ENCODE measurements around the gene SGO1. TPM values are rescaled to one million over a fixed set of nuclear protein-coding genes. Genes with fewer than 3 reads are reported as not detected.

Gene SGO1
- total and polyA plus RNA-seq, 9 donors = 4.2 to 8.1 (median 5.6) TPM

GRCh38 chr3:20141316-20141715, 44.7 kb downstream of the SGO1 start:
- DNase-seq = peak; percentile 93
- no peaks in the 10 kb centered on the region for H3K27me3 ChIP-seq (ENCODE audit: control insufficient read depth, insufficient read depth, low read length)
- H3K4me3 ChIP-seq (ENCODE audit: low read length) = no peak overlapping the region
- H3K4me1 ChIP-seq (ENCODE audit: control insufficient read depth, insufficient read depth, low read length) = peaks cover 17% of the 10 kb centered on the region
- peaks cover 3% of the 10 kb centered on the region for H3K36me3 ChIP-seq (ENCODE audit: control insufficient read depth, insufficient read depth, low read length)
- H3K27ac ChIP-seq (ENCODE audit: low read length) = peak overlapping the region; percentile 93
- no CpG with 5 or more reads among the region's 2 CpGs for WGBS (ENCODE audit: insufficient coverage)
- H3K9me3 ChIP-seq (replicated peaks; ENCODE audit: control insufficient read depth, low read depth, low read length) = no peaks in the 10 kb centered on the region

- DNase-seq = no peak
- H3K27ac ChIP-seq (ENCODE audit: low read length) = peak overlapping the region; percentile 93
- WGBS (ENCODE audit: insufficient coverage) = 48% methylated on average over 2 of the region's 2 CpGs
- H3K36me3 ChIP-seq (ENCODE audit: control insufficient read depth, insufficient read depth, low read length) = peaks cover 3% of the 10 kb centered on the region
- H3K9me3 ChIP-seq (replicated peaks; ENCODE audit: control insufficient read depth, low read depth, low read length) = no peaks in the 10 kb centered on the region
- H3K4me3 ChIP-seq (ENCODE audit: low read length) = no peak overlapping the region
- no peaks in the 10 kb centered on the region for H3K27me3 ChIP-seq (ENCODE audit: control insufficient read depth, insufficient read depth, low read length)
- H3K4me1 ChIP-seq (ENCODE audit: control insufficient read depth, insufficient read depth, low read length) = peaks cover 17% of the 10 kb centered on the region
These were observed 45.1 kb downstream of the SGO1 start for GRCh38 chr3:20140881-20141280.

- WGBS (ENCODE audit: insufficient coverage) = 56% methylated on average over 4 of the region's 4 CpGs
- H3K4me1 ChIP-seq (ENCODE audit: control insufficient read depth, insufficient read depth, low read length) = peaks cover 13% of the 10 kb centered on the region
- no peak overlapping the region for H3K4me3 ChIP-seq (ENCODE audit: low read length)
- no peak for DNase-seq
- H3K36me3 ChIP-seq (ENCODE audit: control insufficient read depth, insufficient read depth, low read length) = peaks cover 3% of the 10 kb centered on the region
- no peaks in the 10 kb centered on the region for H3K27me3 ChIP-seq (ENCODE audit: control insufficient read depth, insufficient read depth, low read length)
- H3K27ac ChIP-seq (ENCODE audit: low read length) = no peak overlapping the region
- H3K9me3 ChIP-seq (replicated peaks; ENCODE audit: control insufficient read depth, low read depth, low read length) = no peaks in the 10 kb centered on the region
These were observed 48.4 kb downstream of the SGO1 start for GRCh38 chr3:20137647-20138046.

GRCh38 chr3:20136231-20136630, 49.8 kb downstream of the SGO1 start:
- no peak overlapping the region for H3K27ac ChIP-seq (ENCODE audit: low read length)
- WGBS (ENCODE audit: insufficient coverage) = no CpG with 5 or more reads among the region's 1 CpG
- H3K27me3 ChIP-seq (ENCODE audit: control insufficient read depth, insufficient read depth, low read length) = no peaks in the 10 kb centered on the region
- H3K36me3 ChIP-seq (ENCODE audit: control insufficient read depth, insufficient read depth, low read length) = peaks cover 3% of the 10 kb centered on the region
- H3K9me3 ChIP-seq (replicated peaks; ENCODE audit: control insufficient read depth, low read depth, low read length) = no peaks in the 10 kb centered on the region
- peaks cover 2% of the 10 kb centered on the region for H3K4me1 ChIP-seq (ENCODE audit: control insufficient read depth, insufficient read depth, low read length)
- DNase-seq = no peak
- H3K4me3 ChIP-seq (ENCODE audit: low read length) = no peak overlapping the region

DNA sequence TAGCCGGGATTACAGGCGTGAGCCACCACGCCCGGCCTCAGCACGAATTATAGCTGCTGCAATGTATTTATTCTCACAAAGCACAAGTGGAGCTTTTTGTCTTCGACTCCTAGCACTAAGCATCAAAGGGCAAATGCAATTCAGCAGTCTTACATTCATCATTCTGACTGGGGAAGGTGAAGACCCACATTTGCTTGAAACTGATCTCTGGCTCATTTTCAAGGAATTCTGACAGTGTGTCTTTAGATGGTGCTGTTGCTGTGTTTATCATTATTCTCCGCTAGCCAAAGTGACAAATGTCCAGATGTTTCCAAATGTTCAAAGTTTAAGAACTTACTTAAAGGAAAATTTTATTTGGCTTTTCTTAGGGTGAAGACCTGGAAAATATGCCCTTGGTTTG, 55.9 kb downstream of the SGO1 start:
- WGBS (ENCODE audit: insufficient coverage) = 100% methylated on average over 2 of the region's 7 CpGs
- no peaks in the 10 kb centered on the region for H3K27me3 ChIP-seq (ENCODE audit: control insufficient read depth, insufficient read depth, low read length)
- H3K4me3 ChIP-seq (ENCODE audit: low read length) = no peak overlapping the region
- H3K9me3 ChIP-seq (replicated peaks; ENCODE audit: control insufficient read depth, low read depth, low read length) = no peaks in the 10 kb centered on the region
- H3K4me1 ChIP-seq (ENCODE audit: control insufficient read depth, insufficient read depth, low read length) = no peaks in the 10 kb centered on the region
- DNase-seq = peak; percentile 72
- no peak overlapping the region for H3K27ac ChIP-seq (ENCODE audit: low read length)
- peaks cover 10% of the 10 kb centered on the region for H3K36me3 ChIP-seq (ENCODE audit: control insufficient read depth, insufficient read depth, low read length)

GRCh38 chr3:20128358-20128757, 57.6 kb downstream of the SGO1 start:
- Histone ChIP-seq H3K27ac (ENCODE audit: low read length) (no peak overlapping the region), H3K9me3 (replicated peaks; ENCODE audit: control insufficient read depth, low read depth, low read length) (no peaks in the 10 kb centered on the region), H3K4me1 (ENCODE audit: control insufficient read depth, insufficient read depth, low read length) (no peaks in the 10 kb centered on the region), H3K4me3 (ENCODE audit: low read length) (no peak overlapping the region), H3K36me3 (ENCODE audit: control insufficient read depth, insufficient read depth, low read length) (peaks cover 18% of the 10 kb centered on the region), H3K27me3 (ENCODE audit: control insufficient read depth, insufficient read depth, low read length) (no peaks in the 10 kb centered on the region)
- no CpG with 5 or more reads among the region's 2 CpGs for WGBS (ENCODE audit: insufficient coverage)
- no peak for DNase-seq

DNA sequence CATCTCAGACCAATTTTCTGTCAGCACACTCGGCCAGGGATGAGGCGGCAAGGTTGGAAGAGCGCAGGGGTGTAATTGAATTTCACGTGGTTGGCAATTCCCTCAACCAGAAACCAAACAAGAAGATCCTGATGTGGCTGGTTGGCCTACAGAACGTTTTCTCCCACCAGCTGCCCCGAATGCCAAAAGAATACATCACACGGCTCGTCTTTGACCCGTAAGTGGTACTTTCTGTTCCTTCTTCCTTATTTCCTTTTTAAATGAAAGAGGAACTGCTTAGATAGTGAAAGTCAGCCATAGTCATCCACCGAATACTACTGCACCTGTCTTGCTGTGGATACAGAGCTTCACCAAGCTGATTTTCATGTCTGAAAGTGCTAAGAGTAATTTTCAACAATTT, 60.1 kb downstream of the SGO1 start:
- H3K27me3 ChIP-seq (ENCODE audit: control insufficient read depth, insufficient read depth, low read length) = no peaks in the 10 kb centered on the region
- H3K4me3 ChIP-seq (ENCODE audit: low read length) = no peak overlapping the region
- H3K36me3 ChIP-seq (ENCODE audit: control insufficient read depth, insufficient read depth, low read length) = peaks cover 32% of the 10 kb centered on the region
- no peaks in the 10 kb centered on the region for H3K4me1 ChIP-seq (ENCODE audit: control insufficient read depth, insufficient read depth, low read length)
- H3K9me3 ChIP-seq (replicated peaks; ENCODE audit: control insufficient read depth, low read depth, low read length) = no peaks in the 10 kb centered on the region
- H3K27ac ChIP-seq (ENCODE audit: low read length) = no peak overlapping the region
- WGBS (ENCODE audit: insufficient coverage) = 73% methylated on average over 2 of the region's 10 CpGs
- DNase-seq = peak; percentile 71

- Histone ChIP-seq H3K36me3 (ENCODE audit: control insufficient read depth, insufficient read depth, low read length) (peaks cover 32% of the 10 kb centered on the region), H3K27ac (ENCODE audit: low read length) (no peak overlapping the region), H3K9me3 (replicated peaks; ENCODE audit: control insufficient read depth, low read depth, low read length) (no peaks in the 10 kb centered on the region), H3K4me3 (ENCODE audit: low read length) (no peak overlapping the region), H3K4me1 (ENCODE audit: control insufficient read depth, insufficient read depth, low read length) (no peaks in the 10 kb centered on the region), H3K27me3 (ENCODE audit: control insufficient read depth, insufficient read depth, low read length) (no peaks in the 10 kb centered on the region)
- DNase-seq = no peak
- no CpG with 5 or more reads among the region's 4 CpGs for WGBS (ENCODE audit: insufficient coverage)
These were observed 60.7 kb downstream of the SGO1 start for GRCh38 chr3:20125289-20125688.

GRCh38 chr3:20123131-20123652, 62.8 kb downstream of the SGO1 start:
- DNase-seq = no peak
- no peaks in the 10 kb centered on the region for H3K27me3 ChIP-seq (ENCODE audit: control insufficient read depth, insufficient read depth, low read length)
- H3K36me3 ChIP-seq (ENCODE audit: control insufficient read depth, insufficient read depth, low read length) = peaks cover 37% of the 10 kb centered on the region
- WGBS (ENCODE audit: insufficient coverage) = 57% methylated on average over 1 of the region's 2 CpGs
- H3K4me3 ChIP-seq (ENCODE audit: low read length) = no peak overlapping the region
- H3K9me3 ChIP-seq (replicated peaks; ENCODE audit: control insufficient read depth, low read depth, low read length) = no peaks in the 10 kb centered on the region
- H3K27ac ChIP-seq (ENCODE audit: low read length) = no peak overlapping the region
- H3K4me1 ChIP-seq (ENCODE audit: control insufficient read depth, insufficient read depth, low read length) = no peaks in the 10 kb centered on the region

DNA sequence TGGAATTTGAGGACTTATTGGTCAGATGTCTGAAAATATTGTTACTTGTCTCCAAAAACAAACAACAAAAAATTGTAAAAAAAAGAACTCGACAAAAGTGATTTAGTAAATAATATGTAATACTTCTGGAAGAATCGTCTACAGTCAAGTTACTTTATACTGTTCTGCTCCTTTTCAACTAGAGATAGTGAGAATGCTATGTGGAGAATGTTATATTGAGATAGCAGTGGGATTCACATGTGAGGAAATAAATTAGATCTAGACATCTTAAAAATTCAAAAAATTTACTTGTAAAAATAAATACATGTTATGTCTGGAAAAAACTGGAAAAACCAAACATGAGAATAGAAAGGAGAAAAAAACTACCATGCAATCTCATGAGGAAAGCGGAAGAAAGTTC, 64.9 kb downstream of the SGO1 start:
- Histone ChIP-seq H3K4me1 (ENCODE audit: control insufficient read depth, insufficient read depth, low read length) (no peaks in the 10 kb centered on the region), H3K36me3 (ENCODE audit: control insufficient read depth, insufficient read depth, low read length) (peaks cover 34% of the 10 kb centered on the region)
- WGBS (ENCODE audit: insufficient coverage) = no CpG with 5 or more reads among the region's 3 CpGs

More for the DNA sequence above, 64.9 kb downstream of the SGO1 start:
- Histone ChIP-seq H3K27me3 (ENCODE audit: control insufficient read depth, insufficient read depth, low read length) (no peaks in the 10 kb centered on the region), H3K9me3 (replicated peaks; ENCODE audit: control insufficient read depth, low read depth, low read length) (no peaks in the 10 kb centered on the region), H3K27ac (ENCODE audit: low read length) (no peak overlapping the region), H3K4me3 (ENCODE audit: low read length) (no peak overlapping the region)
- DNase-seq = no peak

All from muscle of leg (tissue), 11 donors.